GM18502 (cell line): ENCODE results near the gene NCLN.

Experiments used
- ATAC-seq: cut with Tn5 transposase; IDR thresholded peaks from one replicate; pipeline ENCODE4 v1.9.1; 2021; ENCODE audit warnings: mild to moderate bottlenecking; ENCODE audit not compliant: unreplicated experiment, poor library complexity

NCLN gene

GRCh38 chr19:3185461-3186159, at the start of gene NCLN:
NCLN (plus strand) TSS chr19:3185930; CDS start chr19:3186031, 101 bp downstream.
- ATAC-seq, result peak; percentile 78

GRCh38 chr19:3135961-3136683, 49.6 kb upstream of the NCLN start, which contains the start of gene GNA15:
GNA15 (plus strand) TSS chr19:3136033; CDS start chr19:3136451, 418 bp downstream.
- no peak for ATAC-seq

DNA sequence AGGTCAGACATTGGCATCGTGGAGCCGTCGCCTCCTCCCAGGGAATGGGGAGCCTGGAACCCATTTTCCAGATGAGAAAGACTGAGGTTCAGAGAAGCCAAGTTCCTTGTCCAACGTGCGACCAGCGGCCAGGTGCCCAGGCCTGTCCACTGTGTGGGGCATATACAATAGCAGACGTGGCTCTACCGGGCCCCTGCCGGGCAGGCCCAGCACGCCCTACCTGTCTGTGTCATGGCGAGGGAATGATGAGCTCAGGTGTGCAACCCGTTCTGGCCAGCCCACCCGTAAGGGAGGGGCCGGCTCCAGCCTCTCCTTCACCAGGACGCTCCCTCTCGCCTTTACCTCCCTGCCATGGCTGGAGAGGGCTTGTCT, 49.1 kb upstream of the NCLN start:
- ATAC-seq, result no peak

- no peak for ATAC-seq
Measured at GRCh38 chr19:3137119-3137518, 48.6 kb upstream of the NCLN start.

DNA sequence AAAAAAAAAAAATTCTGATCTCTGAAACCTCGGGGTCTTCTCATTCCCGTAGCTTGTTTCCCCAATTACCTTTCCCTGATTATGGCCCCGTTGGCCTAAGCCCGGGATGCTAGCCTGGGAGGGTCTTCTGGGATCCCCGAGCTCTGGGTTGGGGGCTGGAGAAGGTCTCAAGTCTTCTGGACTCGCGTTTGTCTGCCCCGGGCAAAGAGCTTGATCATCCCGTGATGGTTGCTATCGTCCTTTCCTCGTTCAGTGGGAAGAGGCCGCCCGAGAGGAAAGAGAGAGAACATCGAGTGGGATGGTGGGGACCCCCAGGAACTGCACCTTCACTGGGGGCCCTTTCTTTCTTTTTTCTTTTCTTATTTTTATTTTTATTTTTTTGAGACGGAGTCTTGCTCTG, 47.5 kb upstream of the NCLN start:
- ATAC-seq, result no peak

GRCh38 chr19:3140667-3141038, 45.1 kb upstream of the NCLN start:
- no peak for ATAC-seq

DNA sequence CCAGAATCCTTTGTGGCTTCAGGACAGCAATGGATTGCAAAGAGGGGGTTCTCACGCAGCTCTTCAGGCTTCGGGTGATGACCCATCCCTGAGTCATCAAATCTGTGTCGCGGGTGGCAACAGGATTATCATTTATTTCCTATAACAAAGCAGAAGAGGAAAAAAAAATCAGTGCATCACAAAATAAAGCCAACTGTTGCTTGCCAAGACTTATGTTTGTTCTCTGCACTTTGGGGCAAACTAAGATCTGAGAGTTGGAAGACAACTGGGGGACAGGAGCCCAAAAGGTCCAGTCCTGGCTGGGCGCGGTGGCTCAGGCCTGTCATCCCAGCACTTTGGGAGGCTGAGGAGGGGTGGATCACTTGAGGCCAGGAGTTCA, 43.4 kb upstream of the NCLN start:
- ATAC-seq, result no peak

- no peak for ATAC-seq
Measured at GRCh38 chr19:3142781-3143337, 42.9 kb upstream of the NCLN start.

GRCh38 chr19:3145909-3146676, 39.6 kb upstream of the NCLN start:
- no peak for ATAC-seq

- ATAC-seq, result no peak
Measured at GRCh38 chr19:3146677-3147100, 39.0 kb upstream of the NCLN start.

- no peak for ATAC-seq
Measured at GRCh38 chr19:3148503-3148902, 37.2 kb upstream of the NCLN start.

- no peak for ATAC-seq
Measured at GRCh38 chr19:3149089-3149488, 36.6 kb upstream of the NCLN start.

DNA sequence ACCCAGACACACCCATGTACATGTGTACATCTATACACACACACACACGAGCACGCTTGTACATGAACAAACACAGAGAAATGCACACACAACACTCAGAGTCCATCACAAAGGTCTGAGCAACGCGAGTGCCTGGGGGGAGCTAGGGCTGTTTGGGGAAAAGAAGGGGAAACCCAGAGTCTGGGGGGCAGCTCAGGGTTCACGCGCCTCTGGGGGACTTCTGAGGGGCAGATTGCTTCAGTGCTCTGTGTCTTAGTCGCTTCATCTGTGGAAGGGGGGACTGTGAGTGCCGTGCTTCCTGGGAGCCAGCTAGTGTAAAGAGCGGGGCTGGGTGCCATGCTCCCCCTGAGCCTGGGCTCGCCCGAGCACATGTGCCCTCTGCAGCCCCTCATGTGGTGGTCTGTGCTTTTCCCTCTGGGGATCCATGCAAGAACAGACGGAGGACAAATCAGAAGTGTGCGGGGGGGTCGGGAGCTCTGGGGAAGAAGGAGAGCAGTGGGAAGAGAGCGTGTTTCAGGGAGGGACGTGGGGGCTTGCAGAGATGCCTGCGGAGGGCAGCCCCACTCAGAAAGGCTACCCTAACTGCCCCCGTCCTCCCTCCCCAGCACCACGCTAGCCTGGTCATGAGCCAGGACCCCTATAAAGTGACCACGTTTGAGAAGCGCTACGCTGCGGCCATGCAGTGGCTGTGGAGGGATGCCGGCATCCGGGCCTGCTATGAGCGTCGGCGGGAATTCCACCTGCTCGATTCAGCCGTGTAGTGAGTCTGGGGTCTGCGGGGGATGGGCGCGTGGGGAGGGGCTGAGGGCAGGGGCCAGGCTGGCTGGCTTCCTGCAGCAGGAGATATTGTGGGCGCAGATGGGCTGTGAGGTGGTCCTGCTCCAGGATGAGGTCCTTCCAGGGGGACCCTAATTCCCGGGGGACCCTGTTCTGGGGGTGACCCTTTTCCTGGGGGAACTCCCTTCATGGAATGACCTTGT, 35.9 kb upstream of the NCLN start:
- ATAC-seq, result no peak

- ATAC-seq, result no peak
Measured at GRCh38 chr19:3150739-3151329, 34.9 kb upstream of the NCLN start.

DNA sequence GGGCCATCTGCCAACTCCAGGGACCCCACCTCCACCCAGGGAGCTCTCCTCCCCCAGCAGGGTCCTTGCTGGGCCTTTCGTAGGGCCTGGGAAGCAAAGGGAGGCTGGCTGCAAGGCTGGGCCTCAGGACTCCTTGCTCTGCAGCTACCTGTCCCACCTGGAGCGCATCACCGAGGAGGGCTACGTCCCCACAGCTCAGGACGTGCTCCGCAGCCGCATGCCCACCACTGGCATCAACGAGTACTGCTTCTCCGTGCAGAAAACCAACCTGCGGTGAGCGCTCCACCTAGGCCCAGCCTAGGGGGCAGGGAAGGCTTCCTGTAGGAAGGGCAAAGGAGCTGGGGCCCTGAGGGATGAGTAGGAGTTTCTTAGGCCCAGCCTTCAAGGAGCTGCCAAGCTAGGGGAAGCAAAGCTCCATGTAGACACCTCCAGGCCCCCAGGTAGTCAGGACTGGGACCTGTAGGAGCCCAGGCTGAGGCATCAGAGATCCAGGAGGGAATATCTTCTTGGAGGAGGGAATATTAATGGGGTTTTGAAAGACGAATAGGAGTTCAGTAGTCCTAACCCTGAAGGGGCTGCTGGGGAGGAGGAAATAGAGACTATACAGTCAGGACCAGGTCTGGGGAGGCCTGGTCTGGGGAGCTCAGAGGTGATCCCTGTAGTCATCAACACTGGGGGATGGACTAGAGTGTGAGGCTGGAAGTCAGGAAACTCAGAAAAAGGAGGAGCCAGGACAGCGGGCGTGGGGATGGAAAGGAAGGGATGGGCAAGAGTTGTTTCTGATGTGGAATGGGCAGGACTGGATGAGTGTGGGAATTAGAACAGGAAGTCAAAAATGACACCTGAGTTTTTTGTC, 33.9 kb upstream of the NCLN start:
- no peak for ATAC-seq

- ATAC-seq, result no peak
Measured at GRCh38 chr19:3152419-3152780, 33.3 kb upstream of the NCLN start.

- ATAC-seq, result no peak
Measured at GRCh38 chr19:3153286-3154230, 32.2 kb upstream of the NCLN start.
